HG02981 (cell line): Measurements from ENCODE around the gene TRIM23.
A peak's percentile ranks its signal among the peaks of the same experiment; 100 is the strongest.

Source experiments
- ATAC-seq: cut with Tn5 transposase; IDR thresholded peaks from one replicate; pipeline ENCODE4 v1.9.1; 2021; ENCODE audit warnings: mild to moderate bottlenecking, moderate library complexity; ENCODE audit not compliant: unreplicated experiment

Gene TRIM23

DNA sequence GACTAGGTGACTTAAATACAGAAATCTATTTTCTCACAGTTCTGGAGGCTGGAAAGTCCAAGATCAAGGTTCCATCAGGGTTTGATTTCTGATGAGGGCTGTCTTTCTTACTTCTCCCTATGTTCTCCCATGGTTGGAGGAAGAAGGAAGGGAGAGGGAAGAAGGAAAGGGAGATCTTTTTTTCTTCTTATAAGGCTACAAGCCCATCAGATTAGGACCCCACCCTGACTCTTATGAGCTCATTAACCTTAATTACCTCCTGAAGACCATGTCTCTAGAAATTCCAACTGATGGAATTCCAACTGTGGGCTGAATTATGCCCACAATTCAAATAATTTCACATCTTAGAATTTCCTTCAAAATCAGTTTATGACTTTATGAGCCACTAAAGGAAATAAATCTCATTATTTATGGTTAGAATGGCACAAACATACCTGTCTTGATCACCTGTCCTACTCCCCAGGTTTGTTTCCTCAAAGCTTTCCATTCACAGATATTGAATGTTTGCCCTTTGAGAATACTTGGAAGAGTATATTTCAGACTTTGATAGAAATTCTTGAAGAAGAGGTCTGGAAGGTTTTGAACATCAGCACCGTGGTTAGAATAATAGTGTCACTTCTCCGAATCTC, 53.4 kb downstream of the TRIM23 start:
- ATAC-seq = no peak

- no peak for ATAC-seq
Observed at GRCh38 chr5:65566505-65566904, 57.6 kb downstream of the TRIM23 start.

DNA sequence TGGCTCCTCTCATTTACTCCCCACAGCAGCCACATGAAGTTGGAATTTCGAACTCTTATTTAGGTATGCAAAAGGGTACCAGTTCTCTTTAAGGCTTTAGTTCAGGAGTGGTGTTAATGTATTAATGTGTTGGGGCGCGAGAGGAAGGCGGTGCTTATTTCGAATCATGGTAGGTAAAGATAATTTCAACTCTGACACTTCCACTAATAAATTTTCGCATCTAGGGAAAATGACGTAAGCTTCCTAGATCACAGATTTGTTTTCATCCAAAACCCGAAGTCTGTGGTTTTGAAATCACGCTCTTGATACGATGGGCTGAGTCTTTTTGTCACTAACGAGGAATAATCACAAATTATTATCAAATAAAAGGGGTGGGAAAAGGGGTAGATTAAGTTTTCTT, 60.4 kb downstream of the TRIM23 start:
- no peak for ATAC-seq

DNA sequence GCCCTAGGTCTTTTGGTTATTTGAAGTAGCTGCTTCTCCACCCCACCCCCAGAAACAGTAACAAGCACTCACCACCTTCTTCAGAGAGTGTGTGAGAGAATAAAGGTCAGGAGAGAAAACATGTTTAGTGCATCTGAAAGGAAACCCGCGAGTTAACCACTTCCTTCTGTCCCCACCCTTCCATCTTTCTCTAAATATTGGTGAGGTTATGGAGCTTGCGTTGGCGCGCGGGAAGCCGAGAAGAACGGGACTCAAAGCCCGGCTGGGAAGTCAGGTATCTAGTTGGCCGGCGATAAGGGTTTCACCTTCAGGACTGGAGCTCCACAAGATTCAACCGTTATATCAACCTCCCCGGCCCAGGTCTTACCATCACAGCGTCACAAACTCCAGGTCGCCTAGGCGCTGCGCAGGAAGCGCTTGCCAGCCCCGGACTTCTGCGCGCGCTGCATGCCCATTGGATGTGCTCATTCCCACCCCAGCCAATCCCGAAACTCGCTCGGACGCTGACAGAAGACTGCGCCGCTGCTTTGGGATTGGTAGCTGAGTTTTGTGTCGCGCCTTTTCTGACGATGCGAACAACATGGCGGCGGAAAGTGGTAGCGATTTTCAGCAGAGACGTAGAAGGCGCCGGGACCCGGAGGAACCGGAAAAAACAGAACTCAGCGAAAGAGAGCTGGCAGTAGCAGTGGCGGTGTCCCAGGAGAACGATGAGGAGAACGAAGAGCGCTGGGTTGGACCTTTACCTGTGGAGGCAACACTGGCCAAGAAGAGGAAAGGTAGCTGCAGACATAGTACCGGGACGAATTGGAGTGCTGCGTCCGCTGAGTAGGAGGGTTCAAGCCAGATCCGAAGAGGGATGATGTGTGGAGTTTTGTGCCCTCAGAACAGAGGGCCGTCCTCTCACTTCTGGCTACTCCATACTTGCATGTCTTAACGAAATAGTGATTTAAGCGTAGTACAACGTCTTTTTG, 61.1 kb downstream of the TRIM23 start, which contains the start of the genes CENPK and PPWD1:
Gene CENPK (minus strand): TSS at position 438 of the 971 bp plus-strand sequence. CDS start 8,261 bp downstream, outside the sequence.
Gene PPWD1 (plus strand): TSS at position 566 of the 971 bp plus-strand sequence. CDS start 15 bp downstream, at position 581.
- ATAC-seq = peak; percentile 99

DNA sequence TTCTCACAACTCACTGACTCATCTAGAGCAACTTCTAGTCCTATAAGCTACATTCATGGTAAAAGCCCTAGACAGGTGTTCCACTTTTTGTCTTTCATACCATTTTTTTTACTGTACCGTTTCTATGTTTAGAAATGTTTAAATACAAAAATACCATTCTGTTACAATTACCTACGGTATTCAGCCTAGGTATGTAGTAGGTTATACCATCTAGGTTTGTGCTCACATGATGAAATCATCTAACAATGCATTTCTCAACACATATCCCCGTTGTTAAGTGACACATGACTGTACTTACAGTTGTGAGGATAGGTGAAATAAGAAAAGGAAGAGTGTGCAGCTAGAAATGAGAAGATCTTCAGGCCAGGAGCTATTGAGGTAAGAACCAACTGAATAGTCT, 67.4 kb downstream of the TRIM23 start:
- ATAC-seq = no peak

DNA sequence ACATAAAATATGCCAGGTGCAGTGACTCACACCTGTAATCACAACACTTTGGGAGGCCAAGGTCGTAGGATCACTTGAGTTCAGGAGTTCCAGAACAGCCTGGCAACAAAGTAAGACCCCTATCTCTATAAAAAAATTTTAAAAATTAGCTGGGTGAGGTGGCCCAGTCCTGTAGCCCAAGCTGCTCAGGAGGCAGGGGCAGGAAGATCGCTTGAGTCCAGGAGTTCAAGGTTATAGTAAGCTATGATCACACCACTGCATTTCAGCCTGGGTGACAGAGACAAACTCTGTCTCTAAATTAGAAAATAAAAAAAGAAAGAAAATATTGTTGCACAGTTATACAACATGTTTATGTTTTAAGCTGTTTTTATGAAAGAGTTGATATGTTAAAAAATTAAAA, 68.0 kb downstream of the TRIM23 start:
- ATAC-seq = no peak

DNA sequence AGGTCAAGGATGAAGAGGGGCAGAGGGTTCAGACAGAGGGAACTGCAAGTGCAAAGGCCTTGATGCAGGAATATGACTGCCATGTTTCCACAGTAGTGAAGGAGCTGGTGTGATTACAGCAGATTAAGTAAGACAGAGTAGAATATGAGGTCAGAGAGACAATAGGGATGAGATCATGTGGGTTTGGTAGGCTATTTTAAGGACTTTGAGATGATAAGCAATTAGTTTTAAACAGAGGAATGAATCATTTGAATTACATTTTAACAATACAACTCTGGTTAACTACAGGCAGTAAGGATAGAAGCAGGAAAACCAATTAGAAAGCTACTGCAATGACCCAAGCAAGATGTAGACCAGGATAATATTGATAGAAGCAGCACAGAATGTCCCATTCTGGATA, 68.8 kb downstream of the TRIM23 start:
- no peak for ATAC-seq

DNA sequence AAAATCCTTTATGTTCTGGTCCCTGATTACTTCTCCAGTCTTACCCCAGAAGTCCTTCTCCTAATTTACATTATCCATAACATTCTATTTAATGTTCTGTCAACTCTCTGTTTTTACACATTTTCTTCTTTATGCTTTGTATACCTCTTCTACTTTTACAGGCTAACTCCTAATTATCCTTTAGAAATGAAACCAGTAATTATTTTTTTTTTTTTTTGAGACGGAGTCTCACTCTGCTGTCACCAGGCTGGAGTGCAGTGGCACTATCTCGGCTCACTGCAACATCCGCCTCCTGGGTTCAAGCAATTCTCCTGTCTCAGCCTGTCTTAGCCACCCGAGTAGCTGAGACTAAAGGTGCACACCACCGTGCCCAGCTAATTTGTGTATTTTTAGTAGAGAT, 70.2 kb downstream of the TRIM23 start:
- no peak for ATAC-seq

DNA sequence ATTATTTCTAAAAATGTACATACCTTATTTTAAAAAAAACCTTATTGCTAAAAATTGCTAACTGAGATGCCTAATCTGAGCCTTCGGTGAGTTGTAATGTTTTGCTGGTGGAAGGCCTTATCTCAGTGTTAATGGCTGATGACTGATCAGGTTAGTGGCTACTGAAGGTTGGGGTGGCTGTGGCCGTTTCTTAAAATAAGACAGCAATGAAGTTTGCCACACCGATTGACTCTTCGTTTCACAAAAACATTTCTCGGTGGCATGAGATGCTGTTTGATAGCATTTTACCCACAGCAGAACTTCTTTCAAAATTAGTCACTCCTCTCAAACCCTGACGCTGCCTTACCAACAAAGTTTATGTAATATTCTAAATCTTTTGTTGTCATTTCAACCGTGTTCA, 75.9 kb downstream of the TRIM23 start:
- ATAC-seq = no peak

GRCh38 chr5:65546141-65546540, 78.0 kb downstream of the TRIM23 start:
- ATAC-seq = no peak

DNA sequence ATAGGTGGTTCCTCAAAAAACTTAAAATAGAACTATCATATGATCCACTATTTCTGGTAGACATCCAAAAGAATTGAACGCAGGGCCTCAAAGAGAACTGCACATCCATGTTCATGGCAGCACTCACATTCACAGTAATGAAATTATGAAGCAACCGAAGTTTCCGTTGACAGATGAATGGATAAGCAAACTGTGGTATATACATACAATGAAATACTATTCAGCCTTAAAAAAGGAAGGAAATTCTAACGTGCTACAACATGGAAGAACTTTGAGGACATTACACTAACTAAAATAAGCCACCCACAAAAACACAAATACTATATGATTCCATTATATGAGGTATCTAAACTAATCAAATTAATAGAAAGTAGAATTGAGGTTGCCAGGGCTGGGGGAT, 79.7 kb downstream of the TRIM23 start:
- ATAC-seq = no peak

GRCh38 chr5:65539827-65540226, 84.3 kb downstream of the TRIM23 start:
- ATAC-seq = no peak
